HG02870 (cell line): ENCODE data around the gene CCDC9.
"Not testable (repeated sequence)": the region's sequence is repeated elsewhere in the genome, so short reads cannot be mapped to it uniquely, and the experiment has no call there.

Source experiments
- ATAC-seq: cut with Tn5 transposase; IDR thresholded peaks from one replicate; pipeline ENCODE4 v1.9.1; 2021; ENCODE audit warnings: mild to moderate bottlenecking, moderate library complexity; ENCODE audit not compliant: unreplicated experiment

The CCDC9 gene

DNA sequence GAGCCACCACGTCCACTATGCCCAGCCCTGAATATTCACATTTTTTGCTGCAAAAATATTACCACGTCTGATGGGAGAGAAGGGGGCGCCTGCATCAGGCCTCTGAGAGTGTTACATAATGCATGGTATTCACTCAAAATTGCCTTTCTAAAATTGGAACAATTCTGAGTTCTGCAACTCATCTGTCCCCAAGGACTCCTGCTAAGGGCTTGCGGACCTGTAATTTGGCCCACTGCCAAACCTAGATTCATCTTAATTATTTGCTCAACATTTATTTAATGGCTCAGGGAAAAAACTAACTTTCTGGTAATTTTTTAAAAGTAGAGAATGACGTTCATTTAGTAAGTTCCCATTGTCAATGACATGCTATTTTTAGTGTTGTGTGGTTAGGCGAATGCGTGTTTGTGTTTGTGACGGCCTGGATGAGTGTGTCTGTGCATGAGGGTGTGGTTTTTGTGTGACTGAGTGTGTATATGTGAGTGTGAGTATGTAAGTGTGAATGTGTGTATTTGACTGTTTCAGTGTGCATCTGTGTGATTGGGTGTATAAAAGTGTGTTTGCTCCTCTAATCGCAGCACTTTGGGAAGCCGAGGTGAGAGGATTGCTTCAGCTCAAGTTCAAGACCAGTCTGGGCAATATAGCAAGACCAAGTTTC, 27.2 kb downstream of the CCDC9 start:
- ATAC-seq, result no peak

DNA sequence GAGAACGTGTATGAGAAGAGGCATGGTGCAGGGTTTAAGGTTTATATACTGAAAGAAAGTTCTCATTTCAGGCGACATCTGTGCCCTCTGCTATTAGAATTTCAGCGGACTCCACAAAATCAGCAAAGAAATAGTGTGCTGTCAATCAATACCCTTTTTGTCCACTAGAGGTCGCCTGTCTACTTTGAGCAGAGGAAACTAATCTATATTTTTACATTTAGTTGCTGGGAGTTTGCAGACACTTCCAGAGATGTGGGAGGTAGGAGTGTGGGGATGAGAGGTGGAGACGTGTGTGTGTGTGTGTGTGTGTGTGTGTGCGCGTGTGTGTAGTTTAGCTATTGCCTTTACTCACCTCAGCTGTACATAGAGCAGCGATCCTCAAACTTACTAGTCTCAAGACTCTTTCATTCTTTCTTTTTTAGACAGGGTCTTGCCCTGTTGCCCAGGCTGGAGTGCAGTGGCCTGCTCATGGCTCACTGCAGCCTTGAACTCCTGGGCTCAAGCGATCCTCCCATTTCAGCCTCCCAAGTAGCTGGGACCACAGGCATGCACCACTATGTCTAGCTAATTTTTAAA, 28.1 kb downstream of the CCDC9 start:
- no peak for ATAC-seq

DNA sequence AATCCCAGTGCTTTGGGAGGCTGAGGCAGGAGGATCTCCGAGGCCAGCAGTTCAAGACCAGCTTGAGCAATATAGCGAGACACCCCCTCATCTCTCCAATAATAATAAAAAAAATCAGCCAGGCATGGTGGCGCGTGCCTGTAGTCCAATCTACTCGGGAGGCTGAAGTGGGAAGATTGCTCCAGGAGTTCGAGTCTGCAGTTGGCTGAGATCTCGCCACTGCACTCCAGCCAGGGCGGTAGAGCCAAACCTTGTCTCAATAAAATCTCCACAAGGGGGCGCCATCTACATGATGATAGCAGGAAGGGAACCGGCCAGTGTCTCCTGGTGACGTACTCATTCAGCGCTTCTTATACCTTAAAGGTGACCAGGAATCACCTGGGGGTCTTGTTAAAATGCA, 39.7 kb downstream of the CCDC9 start:
- no peak for ATAC-seq

DNA sequence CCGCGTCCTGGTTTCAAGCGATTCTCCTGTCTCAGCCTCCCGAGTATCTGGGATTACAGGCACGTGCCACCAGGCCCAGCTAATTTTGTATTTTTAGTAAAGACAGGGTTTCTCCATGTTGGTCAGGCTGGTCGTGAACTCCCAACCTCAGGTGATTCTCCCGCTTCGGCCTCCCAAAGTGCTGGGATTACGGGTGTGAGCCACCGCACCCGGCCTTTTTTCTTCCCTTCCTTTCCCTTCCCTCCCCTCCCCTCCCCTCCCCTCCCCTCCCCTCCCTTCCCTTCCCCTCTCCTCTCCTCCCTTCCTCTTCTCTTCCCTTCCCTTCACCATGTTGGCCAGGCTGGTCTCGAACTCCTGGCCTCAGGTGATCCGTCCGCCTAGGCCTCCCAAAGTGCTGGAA, 44.5 kb downstream of the CCDC9 start:
- not testable (repeated sequence) for ATAC-seq

- no peak for ATAC-seq
These were observed 45.9 kb downstream of the CCDC9 start for GRCh38 chr19:47302249-47302648.

DNA sequence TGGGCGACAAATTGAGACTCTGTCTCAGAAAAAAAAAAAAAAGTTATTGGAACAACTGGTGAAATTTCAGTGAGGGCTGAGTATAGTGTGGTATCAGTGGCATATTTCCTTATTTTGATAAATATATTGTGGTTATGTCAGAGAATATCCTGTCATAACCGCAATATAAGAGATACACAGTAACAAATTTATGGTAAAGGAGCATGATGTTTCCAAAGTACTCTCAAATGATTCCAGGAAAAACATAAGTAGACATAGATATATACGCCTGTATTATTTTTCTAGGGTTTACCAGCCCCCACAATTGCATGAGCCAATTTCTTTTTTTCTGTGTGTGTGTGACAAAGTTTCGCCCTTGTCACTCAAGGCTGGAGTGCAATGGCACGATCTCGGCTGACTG, 47.6 kb downstream of the CCDC9 start:
- ATAC-seq, result no peak

- no peak for ATAC-seq
These were observed 49.0 kb downstream of the CCDC9 start for GRCh38 chr19:47305309-47305751.

GRCh38 chr19:47306303-47306702, 50.0 kb downstream of the CCDC9 start:
- no peak for ATAC-seq

DNA sequence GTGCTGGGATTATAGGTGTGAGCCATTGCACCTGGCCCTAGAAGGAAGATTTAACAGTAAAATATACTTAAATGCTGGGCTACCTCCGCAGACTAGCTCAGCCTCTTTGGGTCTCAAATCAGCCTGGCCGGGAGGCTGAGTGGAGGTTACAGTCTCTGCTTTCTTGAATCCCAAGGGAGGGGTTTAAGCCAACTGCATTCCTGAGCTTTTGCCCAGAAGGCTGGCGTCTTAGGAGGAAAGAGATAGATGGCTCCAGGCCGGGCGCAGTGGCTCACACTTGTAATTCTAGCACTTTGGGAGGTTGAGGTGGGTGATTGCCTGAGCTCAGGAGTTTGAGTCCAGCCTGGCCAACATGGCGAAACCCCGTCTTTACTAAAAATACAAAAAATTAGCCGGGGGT, 52.7 kb downstream of the CCDC9 start:
- no peak for ATAC-seq

DNA sequence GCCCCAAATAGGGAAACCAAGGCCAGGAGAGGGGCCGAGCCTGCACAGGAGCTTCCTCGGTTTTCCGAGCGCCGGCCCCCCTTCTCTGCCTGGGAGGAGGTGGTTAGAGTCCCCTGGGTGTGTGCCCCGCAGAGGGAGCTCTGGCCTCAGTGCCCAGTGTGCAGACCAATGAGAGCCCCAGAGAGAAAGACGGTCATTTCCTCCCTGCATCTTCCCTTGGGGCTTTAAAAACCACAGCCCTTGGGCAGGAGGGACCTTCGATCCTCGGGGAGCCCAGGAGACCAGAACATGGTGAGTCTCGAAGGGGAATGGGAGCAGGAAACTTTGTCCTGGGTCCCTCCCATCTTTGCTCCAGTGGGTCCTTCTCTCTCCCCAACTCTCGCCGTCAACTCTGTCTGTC, 53.3 kb downstream of the CCDC9 start, which contains the start of gene C5AR1:
C5AR1 (plus strand) TSS at position 254 of the 400 bp plus-strand sequence; CDS start at position 289, 35 bp downstream.
- no peak for ATAC-seq

DNA sequence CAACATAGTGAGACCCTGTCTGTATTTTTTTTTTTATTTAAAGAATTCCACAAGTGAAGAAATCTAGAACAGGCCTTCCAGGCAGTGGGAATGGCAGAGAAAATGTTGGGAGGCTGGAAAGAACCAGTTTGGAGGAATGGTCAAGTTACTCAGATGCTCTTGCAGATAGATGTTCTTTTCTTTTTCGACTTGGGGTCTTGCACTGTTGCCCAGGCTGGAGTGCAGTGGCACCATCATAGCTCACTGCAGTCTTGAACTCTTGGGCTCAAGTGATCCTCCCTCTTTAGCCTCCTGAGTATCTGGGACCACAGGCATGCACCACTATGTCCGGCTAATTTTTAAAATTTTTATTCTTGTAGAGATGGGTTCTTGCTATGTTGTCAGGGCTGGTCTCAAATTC, 54.0 kb downstream of the CCDC9 start:
- no peak for ATAC-seq

DNA sequence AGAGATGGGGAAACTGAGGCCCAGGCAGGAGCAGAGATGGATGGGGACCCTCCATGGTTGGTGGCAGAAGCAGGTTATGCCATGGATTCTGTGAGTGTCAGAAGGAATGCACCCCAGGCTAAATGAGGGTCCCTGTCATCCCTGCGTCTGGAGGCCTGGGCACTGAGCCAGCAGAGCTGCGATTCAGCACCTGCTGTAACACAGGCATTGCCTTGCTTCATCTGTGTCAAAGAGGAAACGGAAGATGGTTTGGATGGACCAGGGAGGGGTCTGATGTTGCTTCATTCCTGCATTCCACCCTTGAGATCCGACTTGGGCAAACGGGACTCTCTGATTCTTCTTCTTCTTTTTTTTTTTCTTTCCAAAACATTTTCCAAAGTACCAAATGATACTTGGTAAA, 54.5 kb downstream of the CCDC9 start:
- ATAC-seq, result no peak

DNA sequence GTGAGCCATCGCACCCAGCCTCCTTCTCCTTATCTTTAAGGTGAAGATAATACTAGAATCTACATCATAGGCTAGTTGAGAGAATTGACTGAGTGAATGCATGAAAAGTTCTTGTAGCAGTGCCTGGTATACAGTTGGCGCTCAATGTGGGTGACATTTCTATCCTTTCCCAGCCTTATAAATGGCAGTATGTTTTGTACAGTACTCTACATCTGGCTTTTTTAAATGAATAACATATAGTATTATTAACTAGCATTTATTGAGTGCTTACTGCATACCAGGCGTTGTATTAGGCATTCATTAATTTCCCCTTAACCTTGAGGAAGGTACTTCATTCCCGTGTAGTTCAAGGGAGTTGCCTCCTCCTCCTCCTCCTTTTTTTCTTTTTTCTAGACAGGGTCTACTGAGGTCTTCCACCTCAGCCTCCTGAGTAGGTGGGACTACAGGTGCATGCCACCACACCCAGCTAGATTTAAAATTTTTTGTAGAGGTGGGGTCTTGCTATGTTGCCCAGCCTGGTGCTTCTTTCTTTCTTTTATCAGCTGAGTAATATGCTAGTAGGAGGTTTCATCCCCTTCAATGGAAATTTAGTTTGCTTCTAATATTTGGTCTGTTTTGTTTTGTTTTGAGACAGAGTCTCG, 56.2 kb downstream of the CCDC9 start:
- ATAC-seq, result no peak

- ATAC-seq, result no peak
These were observed 57.5 kb downstream of the CCDC9 start for GRCh38 chr19:47313754-47314295.

- ATAC-seq, result no peak
These were observed 58.9 kb downstream of the CCDC9 start for GRCh38 chr19:47315125-47315821.

GRCh38 chr19:47316513-47316912, 60.2 kb downstream of the CCDC9 start:
- no peak for ATAC-seq

DNA sequence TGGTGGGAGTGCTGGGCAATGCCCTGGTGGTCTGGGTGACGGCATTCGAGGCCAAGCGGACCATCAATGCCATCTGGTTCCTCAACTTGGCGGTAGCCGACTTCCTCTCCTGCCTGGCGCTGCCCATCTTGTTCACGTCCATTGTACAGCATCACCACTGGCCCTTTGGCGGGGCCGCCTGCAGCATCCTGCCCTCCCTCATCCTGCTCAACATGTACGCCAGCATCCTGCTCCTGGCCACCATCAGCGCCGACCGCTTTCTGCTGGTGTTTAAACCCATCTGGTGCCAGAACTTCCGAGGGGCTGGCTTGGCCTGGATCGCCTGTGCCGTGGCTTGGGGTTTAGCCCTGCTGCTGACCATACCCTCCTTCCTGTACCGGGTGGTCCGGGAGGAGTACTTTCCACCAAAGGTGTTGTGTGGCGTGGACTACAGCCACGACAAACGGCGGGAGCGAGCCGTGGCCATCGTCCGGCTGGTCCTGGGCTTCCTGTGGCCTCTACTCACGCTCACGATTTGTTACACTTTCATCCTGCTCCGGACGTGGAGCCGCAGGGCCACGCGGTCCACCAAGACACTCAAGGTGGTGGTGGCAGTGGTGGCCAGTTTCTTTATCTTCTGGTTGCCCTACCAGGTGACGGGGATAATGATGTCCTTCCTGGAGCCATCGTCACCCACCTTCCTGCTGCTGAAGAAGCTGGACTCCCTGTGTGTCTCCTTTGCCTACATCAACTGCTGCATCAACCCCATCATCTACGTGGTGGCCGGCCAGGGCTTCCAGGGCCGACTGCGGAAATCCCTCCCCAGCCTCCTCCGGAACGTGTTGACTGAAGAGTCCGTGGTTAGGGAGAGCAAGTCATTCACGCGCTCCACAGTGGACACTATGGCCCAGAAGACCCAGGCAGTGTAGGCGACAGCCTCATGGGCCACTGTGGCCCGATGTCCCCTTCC, 63.9 kb downstream of the CCDC9 start:
- no peak for ATAC-seq
